GM18520 (cell line): ENCODE measurements around the gene GPHN.
A peak's percentile ranks its signal among the peaks of the same experiment; 100 is the strongest.

Source experiments
- ATAC-seq: cut with Tn5 transposase; IDR thresholded peaks from one replicate; pipeline ENCODE4 v1.9.1; 2021; ENCODE audit not compliant: unreplicated experiment

The GPHN gene

GRCh38 chr14:66916421-66916820, 408.5 kb downstream of the GPHN start:
- no peak for ATAC-seq

GRCh38 chr14:66918527-66918926, 410.6 kb downstream of the GPHN start:
- no peak for ATAC-seq

GRCh38 chr14:66920196-66920595, 412.2 kb downstream of the GPHN start:
- no peak for ATAC-seq

DNA sequence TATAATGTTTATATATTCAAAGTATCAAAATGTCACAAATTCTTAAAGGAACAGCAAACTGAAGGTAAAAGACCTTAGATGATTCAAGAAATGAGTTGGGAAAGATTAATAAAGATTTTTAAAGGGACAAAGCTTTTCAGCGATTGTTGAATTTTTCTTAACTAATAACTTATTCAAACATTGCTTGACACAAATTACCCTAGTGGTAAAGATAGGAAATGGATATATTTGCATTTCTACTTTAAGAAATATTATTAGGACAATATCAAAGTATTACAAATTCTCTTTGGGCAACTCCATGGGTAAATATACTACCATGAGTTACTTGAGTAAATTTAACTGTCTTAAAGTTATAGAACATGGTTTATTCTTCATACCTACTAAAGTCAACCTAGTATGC, 415.3 kb downstream of the GPHN start:
- no peak for ATAC-seq

- ATAC-seq = no peak
These were observed 431.5 kb downstream of the GPHN start for GRCh38 chr14:66939409-66939808.

- no peak for ATAC-seq
These were observed 436.9 kb downstream of the GPHN start for GRCh38 chr14:66944872-66945271.

DNA sequence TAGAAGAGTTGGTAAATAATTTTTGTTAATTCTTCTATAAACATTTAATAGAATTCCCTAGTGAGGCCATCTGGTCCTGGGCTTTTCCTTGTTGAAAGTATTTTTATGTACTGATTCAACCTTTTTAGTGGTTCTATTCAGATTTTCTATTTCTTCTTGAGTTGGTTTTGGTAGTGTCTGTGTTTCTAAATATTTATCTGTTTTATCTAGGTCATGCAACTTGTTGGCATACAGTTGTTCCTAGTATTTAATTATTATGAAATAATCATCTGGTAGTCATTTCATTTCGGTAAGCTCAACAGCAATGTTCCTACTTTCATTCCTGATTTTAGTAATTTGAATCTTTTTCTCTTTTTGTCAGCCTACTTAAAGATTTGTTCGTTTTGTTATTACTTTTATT, 447.2 kb downstream of the GPHN start:
- ATAC-seq = no peak

GRCh38 chr14:66959437-66960050, 451.6 kb downstream of the GPHN start:
- no peak for ATAC-seq

GRCh38 chr14:66965831-66966230, 457.9 kb downstream of the GPHN start:
- no peak for ATAC-seq

DNA sequence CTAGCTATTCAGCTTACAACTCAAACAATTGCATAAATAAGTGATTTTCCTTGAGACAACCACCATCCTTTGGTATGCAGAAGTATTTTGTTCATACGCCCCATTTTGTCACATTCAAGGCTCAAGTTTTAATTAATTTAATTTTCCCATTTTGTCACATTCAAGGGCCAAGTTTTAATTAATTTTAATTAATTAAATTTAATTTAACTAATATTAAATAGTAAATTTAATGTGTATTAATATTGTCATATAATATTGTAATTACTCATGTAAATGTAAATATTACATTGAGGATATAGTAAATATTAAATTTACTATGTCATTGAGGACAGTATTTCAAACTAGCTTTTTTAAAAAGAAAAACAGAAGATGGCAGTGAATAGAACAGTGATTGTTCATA, 464.5 kb downstream of the GPHN start:
- ATAC-seq = no peak

- no peak for ATAC-seq
These were observed 466.6 kb downstream of the GPHN start for GRCh38 chr14:66974397-66975025.

GRCh38 chr14:66975251-66975650, 467.3 kb downstream of the GPHN start:
- no peak for ATAC-seq

- ATAC-seq = no peak
These were observed 471.4 kb downstream of the GPHN start for GRCh38 chr14:66979101-66979974.

GRCh38 chr14:66982247-66982646, 474.3 kb downstream of the GPHN start:
- no peak for ATAC-seq

GRCh38 chr14:66992776-66993175, 484.8 kb downstream of the GPHN start:
- ATAC-seq = no peak

DNA sequence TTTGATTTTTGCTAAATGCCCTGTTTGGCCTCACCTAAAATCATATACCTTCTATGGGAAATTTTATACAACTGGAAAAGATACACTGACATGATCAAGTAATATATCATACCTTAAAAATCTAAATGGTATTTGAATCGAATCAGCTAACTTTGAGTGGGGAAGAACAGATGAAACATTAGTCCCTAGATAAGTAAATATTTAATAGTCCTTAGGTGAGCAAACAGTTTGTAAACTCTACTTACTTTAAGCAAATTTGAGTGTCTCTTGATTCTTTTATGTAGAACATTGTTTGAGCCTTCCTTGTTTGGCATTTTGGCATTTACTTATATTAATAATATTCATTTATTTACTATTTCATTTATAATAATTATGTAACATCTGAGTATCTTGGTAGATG, 485.6 kb downstream of the GPHN start:
- ATAC-seq = no peak

DNA sequence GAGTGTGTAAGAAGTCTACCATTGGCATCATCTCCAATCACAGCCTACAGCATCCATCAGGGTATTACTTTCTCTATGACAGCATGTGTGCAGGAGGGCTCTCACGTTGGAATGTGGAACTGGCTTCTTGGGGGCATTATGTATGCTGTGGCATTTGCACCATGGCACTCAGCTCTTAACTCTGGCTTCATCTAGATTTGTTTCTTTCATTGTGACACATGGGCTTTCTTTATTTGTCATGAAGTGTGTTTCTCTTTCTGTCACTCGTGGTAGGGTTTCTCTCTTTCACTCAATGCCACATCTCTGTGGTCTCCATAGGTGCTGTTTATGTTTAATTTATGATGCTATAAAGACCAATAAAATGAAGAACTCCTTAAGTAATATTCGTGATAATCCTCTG, 490.1 kb downstream of the GPHN start:
- peak; percentile 70 for ATAC-seq

DNA sequence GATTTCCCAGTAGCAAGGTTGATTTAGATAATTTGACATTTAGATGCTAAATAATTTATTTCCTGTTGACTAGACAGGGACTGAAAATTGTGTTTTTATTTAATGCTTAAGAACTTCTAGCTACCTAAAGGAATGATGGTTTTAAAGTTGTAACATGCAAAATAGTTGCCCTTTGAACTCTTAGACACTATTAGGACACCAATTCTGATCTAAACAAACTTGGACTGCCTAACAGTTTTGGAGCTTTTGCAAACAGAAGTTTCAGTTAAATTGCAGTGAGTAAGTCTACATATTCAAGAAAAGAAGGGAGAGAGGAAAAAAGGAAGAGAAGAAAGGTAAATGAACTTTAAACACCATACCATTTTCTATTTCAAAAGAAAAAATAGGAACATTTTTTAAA, 492.0 kb downstream of the GPHN start:
- ATAC-seq = no peak

GRCh38 chr14:67002994-67003753, 495.2 kb downstream of the GPHN start:
- no peak for ATAC-seq

DNA sequence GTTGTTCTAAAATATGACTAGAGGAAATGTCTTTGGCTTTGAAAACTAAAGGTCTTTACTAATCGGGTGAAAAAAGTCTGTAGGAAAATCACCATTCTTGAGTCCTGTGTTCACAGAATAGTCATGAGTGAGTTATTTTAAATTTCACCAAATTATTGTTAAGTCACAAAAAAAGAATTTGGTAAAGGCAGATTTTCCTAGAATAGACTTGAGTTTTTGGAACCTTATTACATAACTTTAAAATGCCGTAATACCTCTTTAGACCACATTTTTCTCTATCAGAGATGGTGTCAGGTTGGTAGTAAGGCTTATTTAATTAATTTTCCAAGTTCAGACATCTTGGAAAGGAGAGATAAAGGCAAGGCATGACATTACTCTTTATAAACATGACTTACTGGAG, 496.6 kb downstream of the GPHN start:
- ATAC-seq = no peak

- ATAC-seq = no peak
These were observed 502.7 kb downstream of the GPHN start for GRCh38 chr14:67010602-67011001.
